ENCODE results near the gene AKAP7.

GRCh38 chr6:131250936-131251335, 115.7 kb downstream of the AKAP7 start:
- no peak for TF ChIP-seq EZH2 (IDR thresholded peaks at IDR 0.05)
- no peak for TF ChIP-seq POLR2AphosphoS5 (IDR thresholded peaks at IDR 0.05; ENCODE audit: borderline replicate concordance, low read depth, low read length)
